Progenitor cell of endocrine pancreas (in vitro differentiated cells): ENCODE results near the gene NRIP1. TPM values are rescaled to one million over a fixed set of nuclear protein-coding genes. Genes with fewer than 3 reads are reported as not detected.

ENCODE experiments used
- DNase-seq: peaks from one replicate; pipeline ENCODE4 v3.0.0; 2021; ENCODE audit warnings: low spot score; ENCODE audit not compliant: unreplicated experiment
- H3K27ac Mint-ChIP-seq: 2 replicates; pipeline ENCODE4 v1.8.0; 2021; ENCODE audit warnings: mild to moderate bottlenecking, moderate library complexity, mixed read lengths
- H3K27me3 Mint-ChIP-seq: 2 replicates; pipeline ENCODE4 v1.8.0; 2021; ENCODE audit warnings: mixed read lengths
- H3K36me3 Mint-ChIP-seq: 2 replicates; pipeline ENCODE4 v1.8.0; 2022; ENCODE audit warnings: mixed read lengths; ENCODE audit not compliant: insufficient read depth
- H3K4me1 Mint-ChIP-seq: 2 replicates; pipeline ENCODE4 v1.8.0; 2021; ENCODE audit warnings: low read depth, mixed read lengths
- H3K4me3 Mint-ChIP-seq: 2 replicates; pipeline ENCODE4 v1.8.0; 2021; ENCODE audit warnings: low read depth, mild to moderate bottlenecking, moderate library complexity, mixed read lengths
- H3K9me3 Mint-ChIP-seq: 2 replicates; pipeline ENCODE4 v1.8.0; 2021; ENCODE audit warnings: low read depth, mixed read lengths
- total RNA-seq: library from RNA; stranded (reverse); gene quantifications from 2 replicates; pipeline ENCODE4 v1.2.1, GENCODE V29; 2021
- TF ChIP-seq, protein P1 (sequence below): fragments of 200-600 bp; sonication (generic); IDR thresholded peaks from one replicate; pipeline ENCODE4 v1.5.0; 2021; ENCODE audit warnings: antibody characterized with exemption, mild to moderate bottlenecking; ENCODE audit not compliant: unreplicated experiment

Gene NRIP1
- total RNA-seq, 1 donor from 2014 or later: 69.4 TPM

DNA sequence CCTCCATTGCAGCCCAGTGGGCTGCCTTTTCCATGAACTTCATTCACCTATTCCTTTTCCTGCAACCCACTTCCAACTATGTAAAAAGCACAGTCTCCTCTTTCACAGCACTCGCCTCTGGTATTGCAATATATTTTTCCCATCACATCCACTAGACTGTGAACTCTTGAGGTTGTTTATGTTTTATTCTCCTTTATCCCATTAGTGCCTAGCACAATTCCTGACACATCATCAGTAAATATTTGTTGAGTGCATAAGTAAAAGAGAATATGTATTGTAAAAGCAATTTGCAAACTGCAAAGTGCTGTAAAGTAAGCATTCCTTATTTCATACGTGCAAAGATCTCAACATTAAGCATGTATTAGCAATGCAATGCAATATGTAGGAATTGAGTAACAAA is 27.9 kb upstream of the NRIP1 start:
- Mint-ChIP-seq H3K4me3 (no peak overlapping the region), H3K9me3 (no peaks in the 10 kb centered on the region), H3K27me3 (no peaks in the 10 kb centered on the region), H3K4me1 (peaks cover 1% of the 10 kb centered on the region), H3K36me3 (no peaks in the 10 kb centered on the region), H3K27ac (no peak overlapping the region)
- TF ChIP-seq, protein P1, sequence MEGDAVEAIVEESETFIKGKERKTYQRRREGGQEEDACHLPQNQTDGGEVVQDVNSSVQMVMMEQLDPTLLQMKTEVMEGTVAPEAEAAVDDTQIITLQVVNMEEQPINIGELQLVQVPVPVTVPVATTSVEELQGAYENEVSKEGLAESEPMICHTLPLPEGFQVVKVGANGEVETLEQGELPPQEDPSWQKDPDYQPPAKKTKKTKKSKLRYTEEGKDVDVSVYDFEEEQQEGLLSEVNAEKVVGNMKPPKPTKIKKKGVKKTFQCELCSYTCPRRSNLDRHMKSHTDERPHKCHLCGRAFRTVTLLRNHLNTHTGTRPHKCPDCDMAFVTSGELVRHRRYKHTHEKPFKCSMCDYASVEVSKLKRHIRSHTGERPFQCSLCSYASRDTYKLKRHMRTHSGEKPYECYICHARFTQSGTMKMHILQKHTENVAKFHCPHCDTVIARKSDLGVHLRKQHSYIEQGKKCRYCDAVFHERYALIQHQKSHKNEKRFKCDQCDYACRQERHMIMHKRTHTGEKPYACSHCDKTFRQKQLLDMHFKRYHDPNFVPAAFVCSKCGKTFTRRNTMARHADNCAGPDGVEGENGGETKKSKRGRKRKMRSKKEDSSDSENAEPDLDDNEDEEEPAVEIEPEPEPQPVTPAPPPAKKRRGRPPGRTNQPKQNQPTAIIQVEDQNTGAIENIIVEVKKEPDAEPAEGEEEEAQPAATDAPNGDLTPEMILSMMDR: no peak
- DNase-seq: no peak

DNA sequence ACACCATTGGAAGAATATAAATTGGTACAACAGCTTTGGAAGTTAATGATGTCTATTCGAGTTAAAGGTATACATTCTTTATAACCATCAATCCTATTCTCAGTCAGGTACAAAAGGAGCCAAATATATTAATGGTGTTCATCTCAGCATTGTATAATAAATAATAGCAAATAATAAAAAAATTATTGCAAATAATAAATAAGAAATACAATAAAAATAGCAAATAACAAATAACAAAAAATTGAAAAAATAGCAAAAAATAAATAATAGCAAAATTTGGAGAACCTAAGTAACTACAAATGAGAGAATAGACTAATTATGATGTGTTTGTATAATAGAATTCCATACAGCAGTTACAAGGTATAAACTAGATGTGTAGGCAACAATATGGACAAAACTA is 25.6 kb upstream of the NRIP1 start:
- TF ChIP-seq, protein P1: no peak
- DNase-seq: no peak
- H3K9me3 Mint-ChIP-seq: no peaks in the 10 kb centered on the region
- no peak overlapping the region for H3K4me3 Mint-ChIP-seq
- H3K4me1 Mint-ChIP-seq: no peaks in the 10 kb centered on the region
- H3K27me3 Mint-ChIP-seq: no peaks in the 10 kb centered on the region
- H3K36me3 Mint-ChIP-seq: no peaks in the 10 kb centered on the region
- H3K27ac Mint-ChIP-seq: no peak overlapping the region

DNA sequence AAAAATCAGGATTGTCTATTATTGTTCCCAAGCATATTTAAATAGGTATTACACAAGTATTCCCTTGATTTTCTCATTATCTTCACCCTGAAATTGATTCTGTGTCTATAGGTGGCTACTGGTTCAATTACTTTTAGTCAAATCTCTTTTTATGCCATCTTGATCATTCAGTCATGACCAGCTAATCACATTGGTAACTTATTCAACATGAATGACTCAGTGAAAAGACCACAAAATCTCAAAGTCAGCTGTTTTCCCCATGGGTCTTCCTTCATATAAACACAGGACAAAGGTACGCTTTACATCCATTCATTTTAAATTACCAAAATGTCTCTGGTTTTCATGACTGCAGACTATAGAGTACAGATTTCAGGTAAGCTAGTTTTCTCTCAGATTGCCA is 23.7 kb upstream of the NRIP1 start:
- no peaks in the 10 kb centered on the region for H3K36me3 Mint-ChIP-seq
- H3K4me3 Mint-ChIP-seq: no peak overlapping the region
- no peaks in the 10 kb centered on the region for H3K9me3 Mint-ChIP-seq
- H3K27me3 Mint-ChIP-seq: no peaks in the 10 kb centered on the region
- H3K27ac Mint-ChIP-seq: no peak overlapping the region
- no peak for DNase-seq
- TF ChIP-seq, protein P1: no peak
- H3K4me1 Mint-ChIP-seq: no peaks in the 10 kb centered on the region

DNA sequence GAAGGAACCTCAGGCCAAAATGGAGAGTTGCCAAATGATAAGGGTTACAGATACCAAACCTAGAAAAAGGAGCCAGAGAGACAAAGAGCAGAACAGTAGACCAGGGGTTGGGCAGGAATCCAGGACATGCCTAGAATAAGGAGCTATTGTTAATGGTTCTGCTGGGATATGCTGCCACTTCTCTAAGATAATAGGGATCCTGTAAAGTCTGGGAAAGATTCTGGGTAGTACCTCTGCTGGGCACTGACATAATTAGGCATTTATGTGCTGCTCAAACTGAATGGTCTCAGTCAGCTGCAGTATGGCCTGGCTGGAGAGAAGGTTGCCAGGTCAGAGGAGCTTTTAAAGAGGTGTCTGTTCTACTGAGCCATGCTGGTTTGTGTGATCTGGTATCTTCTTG is 19.9 kb upstream of the NRIP1 start:
- Mint-ChIP-seq H3K9me3 (no peaks in the 10 kb centered on the region), H3K27ac (no peak overlapping the region), H3K4me3 (no peak overlapping the region), H3K36me3 (no peaks in the 10 kb centered on the region), H3K4me1 (no peaks in the 10 kb centered on the region), H3K27me3 (no peaks in the 10 kb centered on the region)
- DNase-seq: no peak
- TF ChIP-seq, protein P1: no peak

DNA sequence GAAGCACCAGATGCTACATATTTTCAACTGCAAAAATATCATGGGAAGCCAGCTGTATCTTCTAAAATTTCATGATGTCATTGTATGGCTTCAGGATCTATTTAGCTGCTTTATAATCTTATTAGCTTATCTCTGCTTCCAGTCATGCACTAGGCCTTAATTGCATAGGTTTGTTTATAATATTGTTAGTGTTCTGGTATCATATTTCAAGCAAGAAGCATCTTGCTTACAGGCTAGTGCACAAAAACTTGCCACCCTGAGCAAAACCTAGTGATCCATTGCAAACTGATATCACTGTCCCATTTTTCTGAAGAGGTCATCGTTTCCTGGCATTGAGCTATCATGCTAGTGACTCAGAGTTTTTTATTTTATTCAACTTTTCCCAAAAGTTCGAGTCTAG is 15.7 kb upstream of the NRIP1 start:
- Mint-ChIP-seq H3K4me3 (no peak overlapping the region), H3K27ac (no peak overlapping the region), H3K4me1 (no peaks in the 10 kb centered on the region), H3K36me3 (no peaks in the 10 kb centered on the region), H3K27me3 (no peaks in the 10 kb centered on the region), H3K9me3 (no peaks in the 10 kb centered on the region)
- TF ChIP-seq, protein P1: no peak
- DNase-seq: no peak

DNA sequence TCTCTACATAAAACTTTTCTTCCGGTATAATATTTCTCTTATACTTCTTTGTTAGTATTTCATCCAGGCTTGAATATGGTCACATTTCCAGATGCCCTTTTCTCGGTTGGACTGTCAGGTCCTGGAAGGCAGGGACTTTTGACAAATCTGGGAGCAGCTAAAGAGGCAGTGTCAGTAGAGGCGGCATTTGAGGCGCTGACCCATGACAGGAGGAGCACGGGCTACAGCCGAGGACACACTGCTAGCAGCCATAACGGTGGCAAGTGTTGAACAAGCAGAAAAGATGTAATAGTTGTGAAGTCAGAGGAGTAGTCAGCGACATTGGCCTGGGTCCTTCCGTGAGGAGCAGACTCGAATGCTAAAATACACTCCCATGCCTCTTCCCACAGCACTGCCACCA is 14.5 kb upstream of the NRIP1 start:
- TF ChIP-seq, protein P1: no peak
- DNase-seq: no peak
- no peak overlapping the region for H3K4me3 Mint-ChIP-seq
- H3K27ac Mint-ChIP-seq: no peak overlapping the region
- H3K9me3 Mint-ChIP-seq: no peaks in the 10 kb centered on the region
- no peaks in the 10 kb centered on the region for H3K36me3 Mint-ChIP-seq
- no peaks in the 10 kb centered on the region for H3K27me3 Mint-ChIP-seq
- no peaks in the 10 kb centered on the region for H3K4me1 Mint-ChIP-seq
